Activated CD4-positive, alpha-beta T cell treated with anti-CD3 and anti-CD28 coated beads, Interleukin-2, amount 50 U/mL, for 24 hours (primary cell): ENCODE data around the gene FKBP4.

Experiments used
- DNase-seq, 2 donors: peaks; one replicate each; pipeline ENCODE4 v3.0.0-alpha.2; 2020; ENCODE audit warnings: low read depth in 1 of 2, low spot score in 1 of 2

Gene FKBP4

GRCh38 chr12:2776129-2776806 lies 18.5 kb upstream of the FKBP4 start:
- DNase-seq: no peak

GRCh38 chr12:2779281-2779680 lies 15.5 kb upstream of the FKBP4 start:
- no peak for DNase-seq

GRCh38 chr12:2783936-2784600 lies 10.7 kb upstream of the FKBP4 start:
- peak; percentile 24 to 34 for DNase-seq

- no peak for DNase-seq
These were observed 9.8 kb upstream of the FKBP4 start for GRCh38 chr12:2785017-2785416.

- DNase-seq: no peak
These were observed 3.7 kb upstream of the FKBP4 start for GRCh38 chr12:2791089-2791488.

GRCh38 chr12:2792671-2793500 lies 1.9 kb upstream of the FKBP4 start:
- DNase-seq: no peak

- no peak for DNase-seq
These were observed 1.2 kb upstream of the FKBP4 start for GRCh38 chr12:2793561-2793960.

- peak in 1 of 2 donors; percentile 22 for DNase-seq
These were observed 507 bp upstream of the FKBP4 start for GRCh38 chr12:2794191-2794735.

GRCh38 chr12:2795291-2796186 lies 769 bp downstream of the FKBP4 start:
- DNase-seq: peak; percentile 46 to 54

GRCh38 chr12:2796187-2796666 lies 1.5 kb downstream of the FKBP4 start:
- DNase-seq: no peak

- DNase-seq: no peak
These were observed 3.1 kb downstream of the FKBP4 start for GRCh38 chr12:2797721-2798418.

- DNase-seq: no peak
These were observed 5.3 kb downstream of the FKBP4 start for GRCh38 chr12:2800046-2800570.

- DNase-seq: no peak
These were observed 6.4 kb downstream of the FKBP4 start for GRCh38 chr12:2801044-2801783.

GRCh38 chr12:2803635-2804392 lies 9.0 kb downstream of the FKBP4 start:
- DNase-seq: no peak

GRCh38 chr12:2804393-2805142 lies 9.8 kb downstream of the FKBP4 start:
- DNase-seq: no peak

GRCh38 chr12:2805143-2805520 lies 10.4 kb downstream of the FKBP4 start:
- no peak for DNase-seq

GRCh38 chr12:2806700-2807099 lies 11.9 kb downstream of the FKBP4 start:
- no peak for DNase-seq

- no peak for DNase-seq
These were observed 17.0 kb downstream of the FKBP4 start for GRCh38 chr12:2811801-2812200.
